ENCODE measurements around the gene LIPN. TPM values are rescaled to one million over a fixed set of nuclear protein-coding genes. Genes with fewer than 3 reads are reported as not detected.

Gene LIPN
- total RNA-seq, 4 donors from 2014 or later: not detected

GRCh38 chr10:88764110-88764509, 4.3 kb downstream of the LIPN start:
- H3K4me1 ChIP-seq: no peaks in the 10 kb centered on the region

GRCh38 chr10:88765816-88766215, 6.0 kb downstream of the LIPN start:
- no peak overlapping the region for H3K4me3 ChIP-seq
- H3K27me3 ChIP-seq: no peaks in the 10 kb centered on the region
- no peak for TF ChIP-seq POLR2A (IDR thresholded peaks at IDR 0.05)
- no peak for TF ChIP-seq CTCF (IDR thresholded peaks at IDR 0.05)
- no peaks in the 10 kb centered on the region for H3K36me3 ChIP-seq
- H3K4me1 ChIP-seq: no peaks in the 10 kb centered on the region
- no peak for DNase-seq
- no peaks in the 10 kb centered on the region for H3K9me3 ChIP-seq
- H3K27ac ChIP-seq: no peak overlapping the region

More at GRCh38 chr10:88764110-88764509, 4.3 kb downstream of the LIPN start:
- TF ChIP-seq CTCF (IDR thresholded peaks at IDR 0.05): no peak
- TF ChIP-seq POLR2A (IDR thresholded peaks at IDR 0.05): no peak
- H3K36me3 ChIP-seq: no peaks in the 10 kb centered on the region
- no peak for DNase-seq
- H3K4me3 ChIP-seq: no peak overlapping the region
- H3K9me3 ChIP-seq: no peaks in the 10 kb centered on the region
- no peak overlapping the region for H3K27ac ChIP-seq
- no peaks in the 10 kb centered on the region for H3K27me3 ChIP-seq

GRCh38 chr10:88769384-88769783, 9.6 kb downstream of the LIPN start:
- H3K27me3 ChIP-seq: no peaks in the 10 kb centered on the region
- TF ChIP-seq POLR2A (IDR thresholded peaks at IDR 0.05) (no peak), CTCF (IDR thresholded peaks at IDR 0.05) (no peak)

GRCh38 chr10:88781206-88781605, 21.4 kb downstream of the LIPN start:
- no peaks in the 10 kb centered on the region for H3K9me3 ChIP-seq
- no peaks in the 10 kb centered on the region for H3K4me1 ChIP-seq
- H3K36me3 ChIP-seq: no peaks in the 10 kb centered on the region
- H3K4me3 ChIP-seq: no peak overlapping the region
- no peak for TF ChIP-seq POLR2A (IDR thresholded peaks at IDR 0.05)
- TF ChIP-seq CTCF (IDR thresholded peaks at IDR 0.05): no peak
- no peak overlapping the region for H3K27ac ChIP-seq
- no peak for DNase-seq
- no peaks in the 10 kb centered on the region for H3K27me3 ChIP-seq

More at GRCh38 chr10:88769384-88769783, 9.6 kb downstream of the LIPN start:
- Histone ChIP-seq H3K36me3 (no peaks in the 10 kb centered on the region), H3K4me1 (no peaks in the 10 kb centered on the region), H3K4me3 (no peak overlapping the region), H3K27ac (no peak overlapping the region), H3K9me3 (no peaks in the 10 kb centered on the region)
- DNase-seq: no peak

GRCh38 chr10:88782222-88782621, 22.4 kb downstream of the LIPN start:
- no peak for DNase-seq
- Histone ChIP-seq H3K4me3 (no peak overlapping the region), H3K9me3 (no peaks in the 10 kb centered on the region), H3K27ac (no peak overlapping the region), H3K27me3 (no peaks in the 10 kb centered on the region), H3K4me1 (no peaks in the 10 kb centered on the region), H3K36me3 (no peaks in the 10 kb centered on the region)
- no peak for TF ChIP-seq POLR2A (IDR thresholded peaks at IDR 0.05)
- no peak for TF ChIP-seq CTCF (IDR thresholded peaks at IDR 0.05)

GRCh38 chr10:88783724-88784123, 23.9 kb downstream of the LIPN start:
- Histone ChIP-seq H3K36me3 (no peaks in the 10 kb centered on the region), H3K4me3 (no peak overlapping the region), H3K9me3 (no peaks in the 10 kb centered on the region), H3K27me3 (no peaks in the 10 kb centered on the region), H3K27ac (no peak overlapping the region), H3K4me1 (no peaks in the 10 kb centered on the region)
- TF ChIP-seq CTCF (IDR thresholded peaks at IDR 0.05): no peak
- no peak for DNase-seq
